Measurements from ENCODE around the gene CCDC141. TPM values are rescaled to one million over a fixed set of nuclear protein-coding genes. Genes with fewer than 3 reads are reported as not detected.

Gene CCDC141
- total RNA-seq, 4 donors from 2014 or later = 1.6 to 10.3 (median 5.3) TPM

DNA sequence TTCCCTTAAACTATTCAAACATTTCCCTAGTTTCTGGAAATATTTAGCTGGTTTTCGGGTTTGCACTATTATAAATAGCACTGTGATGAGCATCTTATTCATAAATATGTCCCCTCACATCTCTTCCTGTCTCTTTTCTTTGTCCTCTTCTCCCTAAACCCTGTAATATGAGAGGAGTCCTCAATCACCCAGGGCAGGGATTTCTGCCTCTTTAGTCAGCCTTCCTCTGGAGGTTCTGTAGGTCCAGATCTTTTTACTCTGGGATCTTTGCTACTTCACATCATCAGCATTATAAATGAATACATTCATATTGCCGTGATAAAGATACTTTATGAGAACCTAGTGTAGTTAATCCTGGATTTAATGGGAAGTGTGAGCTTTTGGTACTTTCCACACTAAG is 154.8 kb downstream of the CCDC141 start:
- TF ChIP-seq, protein P1, sequence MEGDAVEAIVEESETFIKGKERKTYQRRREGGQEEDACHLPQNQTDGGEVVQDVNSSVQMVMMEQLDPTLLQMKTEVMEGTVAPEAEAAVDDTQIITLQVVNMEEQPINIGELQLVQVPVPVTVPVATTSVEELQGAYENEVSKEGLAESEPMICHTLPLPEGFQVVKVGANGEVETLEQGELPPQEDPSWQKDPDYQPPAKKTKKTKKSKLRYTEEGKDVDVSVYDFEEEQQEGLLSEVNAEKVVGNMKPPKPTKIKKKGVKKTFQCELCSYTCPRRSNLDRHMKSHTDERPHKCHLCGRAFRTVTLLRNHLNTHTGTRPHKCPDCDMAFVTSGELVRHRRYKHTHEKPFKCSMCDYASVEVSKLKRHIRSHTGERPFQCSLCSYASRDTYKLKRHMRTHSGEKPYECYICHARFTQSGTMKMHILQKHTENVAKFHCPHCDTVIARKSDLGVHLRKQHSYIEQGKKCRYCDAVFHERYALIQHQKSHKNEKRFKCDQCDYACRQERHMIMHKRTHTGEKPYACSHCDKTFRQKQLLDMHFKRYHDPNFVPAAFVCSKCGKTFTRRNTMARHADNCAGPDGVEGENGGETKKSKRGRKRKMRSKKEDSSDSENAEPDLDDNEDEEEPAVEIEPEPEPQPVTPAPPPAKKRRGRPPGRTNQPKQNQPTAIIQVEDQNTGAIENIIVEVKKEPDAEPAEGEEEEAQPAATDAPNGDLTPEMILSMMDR (IDR thresholded peaks at IDR 0.05) = no peak
- TF ChIP-seq POLR2A (IDR thresholded peaks at IDR 0.05) (no peak), POLR2AphosphoS5 (IDR thresholded peaks at IDR 0.05) (no peak), EP300 (IDR thresholded peaks at IDR 0.05) (no peak)
- Histone ChIP-seq H3K27ac (no peak overlapping the region), H3K9me3 (no peaks in the 10 kb centered on the region), H3K36me3 (peaks cover 0 to 2% of the 10 kb centered on the region in 2 donors), H3K27me3 (no peaks in the 10 kb centered on the region), H3K4me1 (peaks cover 0 to 7% (median 0%) of the 10 kb centered on the region in 3 donors), H3K4me3 (no peak overlapping the region)
- WGBS, 2 donors (ENCODE audit: low coverage in 1 of 2) = 39 to 47% methylated on average over 2 of the region's 2 CpGs
- ATAC-seq = no peak

DNA sequence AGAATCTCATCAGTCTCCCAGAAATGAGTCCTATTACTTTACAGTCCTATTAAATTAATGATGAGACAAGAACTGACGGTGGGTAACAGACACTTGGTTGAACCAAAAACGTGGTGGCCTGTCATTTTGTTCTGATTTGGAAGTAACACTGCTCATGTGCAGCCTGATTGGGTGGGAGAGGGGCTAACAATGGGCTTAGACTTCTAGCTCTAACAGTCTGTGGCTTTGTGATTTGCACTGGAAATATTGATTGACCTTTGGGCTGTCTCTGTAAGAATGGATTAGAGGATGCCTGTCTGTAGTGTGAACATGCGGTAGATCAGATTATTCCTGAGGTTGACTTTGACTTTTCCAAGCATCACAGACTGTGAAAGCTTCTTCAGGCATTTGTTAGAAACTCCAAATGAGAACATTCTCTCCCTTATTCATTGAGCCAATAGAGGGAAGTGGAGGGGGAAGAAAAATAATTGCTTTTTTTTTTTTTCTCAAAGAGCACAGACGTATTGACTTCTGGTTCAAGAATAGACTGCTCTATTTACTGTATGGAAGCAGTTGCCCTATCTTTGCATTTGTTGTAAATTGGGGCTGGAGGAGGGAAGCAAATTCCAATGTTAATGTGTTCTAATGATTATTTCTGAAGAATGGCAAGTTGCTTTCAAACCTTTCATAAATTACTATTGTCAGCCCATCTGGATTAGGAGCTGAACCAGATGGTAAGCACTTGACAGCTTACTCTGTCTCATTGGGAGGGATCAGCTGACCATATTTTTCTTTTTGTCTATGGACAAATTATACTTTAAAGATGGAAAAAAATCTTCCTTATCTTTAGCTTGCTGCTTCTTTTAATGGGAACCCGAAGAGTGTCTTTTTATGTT is 156.9 kb downstream of the CCDC141 start:
- no peak overlapping the region for H3K4me3 ChIP-seq
- ATAC-seq = no peak
- TF ChIP-seq, protein P1 (IDR thresholded peaks at IDR 0.05) = no peak
- TF ChIP-seq POLR2A (IDR thresholded peaks at IDR 0.05) = no peak
- no peak for TF ChIP-seq EP300 (IDR thresholded peaks at IDR 0.05)
- TF ChIP-seq POLR2AphosphoS5 (IDR thresholded peaks at IDR 0.05) = no peak
- no peaks in the 10 kb centered on the region for H3K9me3 ChIP-seq
- H3K4me1 ChIP-seq = peaks cover 0 to 7% (median 0%) of the 10 kb centered on the region in 3 donors
- H3K27ac ChIP-seq = no peak overlapping the region
- H3K27me3 ChIP-seq = no peaks in the 10 kb centered on the region
- no peaks in the 10 kb centered on the region for H3K36me3 ChIP-seq
- WGBS, 2 donors (ENCODE audit: low coverage in 1 of 2) = 74 to 89% methylated on average over 5 of the region's 5 CpGs

DNA sequence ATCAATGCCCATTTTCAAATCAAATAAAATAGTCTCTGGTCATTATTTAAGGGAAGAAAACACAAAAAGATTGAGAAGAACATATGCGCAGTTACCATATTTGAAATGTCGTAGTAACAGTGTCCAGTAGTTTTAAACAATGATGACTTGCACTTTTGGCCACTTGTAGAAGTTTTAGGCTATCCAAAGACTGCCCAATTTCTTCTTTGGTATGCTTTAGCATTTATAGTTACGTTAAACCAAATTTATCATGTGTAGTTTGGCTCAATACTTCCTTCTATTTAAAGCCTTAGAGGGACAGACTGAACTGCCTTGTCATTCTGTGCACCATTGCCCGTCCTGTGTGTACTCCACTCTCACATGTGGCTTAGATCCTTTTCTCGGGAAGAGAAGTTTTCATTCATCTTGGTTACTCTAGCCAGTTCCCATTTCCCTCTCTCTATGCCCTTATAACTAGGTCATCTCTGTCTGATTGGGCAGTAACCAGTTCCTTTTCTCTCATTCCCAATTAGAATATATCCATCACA is 157.9 kb downstream of the CCDC141 start:
- H3K27ac ChIP-seq = no peak overlapping the region
- no peaks in the 10 kb centered on the region for H3K27me3 ChIP-seq
- H3K9me3 ChIP-seq = no peaks in the 10 kb centered on the region
- peaks cover 0 to 7% (median 0%) of the 10 kb centered on the region in 3 donors for H3K4me1 ChIP-seq
- 76 to 96% methylated on average over 5 of the region's 5 CpGs for WGBS, 2 donors (ENCODE audit: low coverage in 1 of 2)
- H3K36me3 ChIP-seq = no peaks in the 10 kb centered on the region
- H3K4me3 ChIP-seq = no peak overlapping the region
- TF ChIP-seq, protein P1 (IDR thresholded peaks at IDR 0.05) = no peak
- TF ChIP-seq POLR2AphosphoS5 (IDR thresholded peaks at IDR 0.05) (no peak), POLR2A (IDR thresholded peaks at IDR 0.05) (no peak), EP300 (IDR thresholded peaks at IDR 0.05) (no peak)
- no peak for ATAC-seq

DNA sequence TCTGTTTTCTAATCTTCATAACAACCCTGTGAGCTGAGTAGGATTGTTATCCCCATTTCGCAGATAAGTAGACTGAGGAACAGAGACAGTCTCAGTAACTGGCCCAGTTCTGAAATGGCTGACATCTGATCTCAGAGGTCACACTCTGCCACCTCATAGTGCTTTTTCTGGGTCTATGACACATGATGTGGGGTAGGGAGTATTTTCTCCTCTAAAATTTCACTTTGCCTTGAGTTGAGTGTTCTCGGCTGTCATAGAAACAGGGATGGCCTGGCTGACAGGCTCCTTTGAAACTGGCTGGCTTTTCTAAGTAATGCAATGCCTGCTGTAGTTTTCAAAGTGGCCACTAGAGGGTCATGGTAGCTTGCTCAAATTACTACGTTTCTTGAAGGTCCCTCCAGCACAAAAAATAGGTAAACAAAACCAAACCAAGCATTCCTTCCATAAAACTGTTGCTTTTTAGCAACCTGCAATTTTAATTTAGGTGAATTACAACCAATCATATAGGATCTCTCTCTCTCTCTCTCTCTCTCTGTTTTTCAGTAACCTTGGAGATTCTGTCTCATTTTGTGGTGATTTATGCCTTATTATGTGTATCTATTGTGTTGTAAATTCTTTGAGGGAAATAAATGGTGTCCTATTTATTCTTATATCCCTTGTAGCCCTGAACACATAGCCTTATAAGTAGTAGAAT is 158.5 kb downstream of the CCDC141 start:
- peak; percentile 62 for ATAC-seq

More for the DNA sequence above, 158.5 kb downstream of the CCDC141 start:
- Histone ChIP-seq H3K27me3 (no peaks in the 10 kb centered on the region), H3K27ac (no peak overlapping the region), H3K9me3 (no peaks in the 10 kb centered on the region), H3K36me3 (no peaks in the 10 kb centered on the region), H3K4me3 (no peak overlapping the region), H3K4me1 (peaks cover 0 to 7% (median 0%) of the 10 kb centered on the region in 3 donors)
- 0 to 28% methylated on average over 2 to 3 of the region's 3 CpGs for WGBS, 2 donors (ENCODE audit: low coverage in 1 of 2)
- TF ChIP-seq EP300 (IDR thresholded peaks at IDR 0.05) (no peak), POLR2AphosphoS5 (IDR thresholded peaks at IDR 0.05) (peak; percentile 5), POLR2A (IDR thresholded peaks at IDR 0.05) (no peak)
- TF ChIP-seq, protein P1 (IDR thresholded peaks at IDR 0.05) = peak; percentile 88 to 98 (median 90)
